GM21619 (cell line): ENCODE results near the gene HECW1.
A peak's percentile ranks its signal among the peaks of the same experiment; 100 is the strongest.

ENCODE experiments used
- ATAC-seq: cut with Tn5 transposase; IDR thresholded peaks from one replicate; pipeline ENCODE4 v1.9.1; 2021; ENCODE audit not compliant: unreplicated experiment

HECW1 gene

GRCh38 chr7:43142703-43143102 is 30.3 kb downstream of the HECW1 start:
- ATAC-seq, result no peak

- ATAC-seq, result no peak
Measured at GRCh38 chr7:43143918-43144589, 31.6 kb downstream of the HECW1 start.

GRCh38 chr7:43148161-43148731 is 35.8 kb downstream of the HECW1 start:
- ATAC-seq, result no peak

- ATAC-seq, result no peak
Measured at GRCh38 chr7:43151076-43151475, 38.6 kb downstream of the HECW1 start.

- ATAC-seq, result no peak
Measured at GRCh38 chr7:43152696-43153095, 40.2 kb downstream of the HECW1 start.

GRCh38 chr7:43155636-43156035 is 43.2 kb downstream of the HECW1 start:
- ATAC-seq, result no peak

- no peak for ATAC-seq
Measured at GRCh38 chr7:43163885-43164284, 51.4 kb downstream of the HECW1 start.

GRCh38 chr7:43164757-43165156 is 52.3 kb downstream of the HECW1 start:
- ATAC-seq, result peak; percentile 87

GRCh38 chr7:43166686-43167085 is 54.2 kb downstream of the HECW1 start:
- no peak for ATAC-seq

GRCh38 chr7:43169076-43169475 is 56.6 kb downstream of the HECW1 start:
- no peak for ATAC-seq

- no peak for ATAC-seq
Measured at GRCh38 chr7:43170571-43170970, 58.1 kb downstream of the HECW1 start.

GRCh38 chr7:43175570-43176200 is 63.2 kb downstream of the HECW1 start:
- ATAC-seq, result no peak

GRCh38 chr7:43179393-43179792 is 66.9 kb downstream of the HECW1 start:
- ATAC-seq, result no peak

GRCh38 chr7:43192806-43193460 is 80.5 kb downstream of the HECW1 start:
- no peak for ATAC-seq

- no peak for ATAC-seq
Measured at GRCh38 chr7:43193893-43194292, 81.4 kb downstream of the HECW1 start.

- no peak for ATAC-seq
Measured at GRCh38 chr7:43195256-43195655, 82.8 kb downstream of the HECW1 start.

GRCh38 chr7:43195768-43196167 is 83.3 kb downstream of the HECW1 start:
- no peak for ATAC-seq

GRCh38 chr7:43196379-43196778 is 83.9 kb downstream of the HECW1 start:
- ATAC-seq, result no peak

GRCh38 chr7:43198016-43198415 is 85.6 kb downstream of the HECW1 start:
- no peak for ATAC-seq

GRCh38 chr7:43198599-43199090 is 86.2 kb downstream of the HECW1 start:
- no peak for ATAC-seq

GRCh38 chr7:43199371-43200160 is 87.1 kb downstream of the HECW1 start:
- ATAC-seq, result no peak
